Upper lobe of left lung (tissue), 4 donors: ENCODE results near the gene DLL3.

Source experiments
- POLR2A ChIP-seq, 4 donors: fragments of 450-650 bp; IDR thresholded peaks; one replicate each; pipeline ENCODE4 v1.5.1; 2016 to 2017; ENCODE audit warnings: antibody characterized with exemption in 4 of 4, mild to moderate bottlenecking in 2 of 4
- POLR2AphosphoS5 ChIP-seq, 2 donors: sonication (generic); formaldehyde crosslinking; IDR thresholded peaks; one replicate each; pipeline ENCODE4 v1.5.1; 2017; ENCODE audit warnings: antibody characterized with exemption in 2 of 2
- TF ChIP-seq, protein P1 (sequence below), 6 experiments: fragments of 450-650 bp in 4 of 6; fragments of 200-600 bp in 2 of 6; sonication (generic) in 2 of 6; IDR thresholded peaks; one replicate each; pipeline ENCODE4 v1.5.1; 2016 to 2019; ENCODE audit warnings: antibody characterized with exemption in 6 of 6

DNA sequence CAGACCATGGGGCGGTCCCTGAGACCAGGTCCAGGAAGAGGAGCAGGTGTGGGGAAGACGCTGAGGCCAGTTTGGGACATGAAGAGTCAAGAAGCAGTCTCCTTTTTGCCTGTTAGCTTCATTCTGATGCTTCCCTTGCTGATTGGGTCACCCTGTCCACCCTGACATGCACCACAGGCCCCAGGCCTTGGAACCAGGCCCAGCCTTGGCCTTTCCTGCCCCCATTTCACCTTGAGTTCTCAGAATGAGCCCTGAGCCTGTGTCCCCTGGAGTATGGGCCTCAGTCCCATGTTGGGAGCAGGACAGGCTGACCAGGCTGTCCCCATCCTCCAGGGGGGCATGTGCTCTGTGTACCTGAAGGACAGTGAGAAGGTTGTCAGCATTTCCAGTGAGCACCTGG, 23.0 kb upstream of the DLL3 start:
- TF ChIP-seq, protein P1, sequence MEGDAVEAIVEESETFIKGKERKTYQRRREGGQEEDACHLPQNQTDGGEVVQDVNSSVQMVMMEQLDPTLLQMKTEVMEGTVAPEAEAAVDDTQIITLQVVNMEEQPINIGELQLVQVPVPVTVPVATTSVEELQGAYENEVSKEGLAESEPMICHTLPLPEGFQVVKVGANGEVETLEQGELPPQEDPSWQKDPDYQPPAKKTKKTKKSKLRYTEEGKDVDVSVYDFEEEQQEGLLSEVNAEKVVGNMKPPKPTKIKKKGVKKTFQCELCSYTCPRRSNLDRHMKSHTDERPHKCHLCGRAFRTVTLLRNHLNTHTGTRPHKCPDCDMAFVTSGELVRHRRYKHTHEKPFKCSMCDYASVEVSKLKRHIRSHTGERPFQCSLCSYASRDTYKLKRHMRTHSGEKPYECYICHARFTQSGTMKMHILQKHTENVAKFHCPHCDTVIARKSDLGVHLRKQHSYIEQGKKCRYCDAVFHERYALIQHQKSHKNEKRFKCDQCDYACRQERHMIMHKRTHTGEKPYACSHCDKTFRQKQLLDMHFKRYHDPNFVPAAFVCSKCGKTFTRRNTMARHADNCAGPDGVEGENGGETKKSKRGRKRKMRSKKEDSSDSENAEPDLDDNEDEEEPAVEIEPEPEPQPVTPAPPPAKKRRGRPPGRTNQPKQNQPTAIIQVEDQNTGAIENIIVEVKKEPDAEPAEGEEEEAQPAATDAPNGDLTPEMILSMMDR (IDR thresholded peaks at IDR 0.05), result no peak
- TF ChIP-seq POLR2A (IDR thresholded peaks at IDR 0.05), result no peak
- no peak for TF ChIP-seq POLR2AphosphoS5 (IDR thresholded peaks at IDR 0.05)
